HPDE6-E6E7 (cell line): ENCODE results near the gene EFCAB8.

Source experiments
- DNase-seq: peaks from one replicate; pipeline ENCODE4 v3.0.0; 2011; ENCODE audit warnings: missing footprints; ENCODE audit errors: extremely low spot score

EFCAB8 gene

DNA sequence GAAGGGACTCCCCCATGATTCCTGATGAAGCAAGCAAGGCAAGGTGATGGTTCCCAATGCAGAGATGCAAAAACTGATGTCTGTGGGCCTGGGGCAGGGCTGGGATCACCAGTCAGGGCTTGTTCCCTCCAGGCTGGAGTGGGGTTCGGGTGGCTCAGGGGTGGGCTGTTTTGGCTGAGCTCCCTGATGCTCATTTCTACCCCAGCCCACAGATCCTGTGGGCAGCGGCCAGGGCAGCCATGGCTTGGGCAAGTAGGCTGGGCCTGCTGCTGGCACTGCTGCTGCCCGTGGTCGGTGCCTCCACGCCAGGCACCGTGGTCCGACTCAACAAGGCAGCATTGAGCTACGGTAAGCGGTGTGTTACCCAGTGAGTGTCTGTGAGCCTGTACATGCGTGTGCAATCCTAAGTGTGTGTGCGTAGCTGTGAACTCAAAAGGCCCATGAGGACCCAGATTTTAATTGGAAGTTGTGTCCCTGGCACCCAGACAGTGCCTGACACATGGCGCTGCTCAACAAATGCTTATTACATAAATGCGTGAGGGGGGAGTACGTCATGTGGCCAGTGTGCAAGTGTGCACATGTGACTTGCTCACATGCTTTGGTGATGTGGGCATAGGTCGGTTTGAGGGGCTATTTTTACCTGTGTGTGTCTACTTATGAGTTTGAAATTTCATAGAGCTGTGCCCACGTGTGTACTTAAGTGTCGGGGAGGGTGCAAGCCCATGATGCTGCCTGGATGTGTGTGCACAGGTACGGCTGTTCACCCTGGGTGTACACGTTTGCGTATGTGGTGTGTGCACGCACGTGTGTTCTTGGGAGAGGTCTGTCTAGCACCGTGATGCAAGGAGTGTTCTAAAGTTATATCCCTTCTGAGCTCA lies 149.9 kb downstream of the EFCAB8 start:
- DNase-seq: no peak

DNA sequence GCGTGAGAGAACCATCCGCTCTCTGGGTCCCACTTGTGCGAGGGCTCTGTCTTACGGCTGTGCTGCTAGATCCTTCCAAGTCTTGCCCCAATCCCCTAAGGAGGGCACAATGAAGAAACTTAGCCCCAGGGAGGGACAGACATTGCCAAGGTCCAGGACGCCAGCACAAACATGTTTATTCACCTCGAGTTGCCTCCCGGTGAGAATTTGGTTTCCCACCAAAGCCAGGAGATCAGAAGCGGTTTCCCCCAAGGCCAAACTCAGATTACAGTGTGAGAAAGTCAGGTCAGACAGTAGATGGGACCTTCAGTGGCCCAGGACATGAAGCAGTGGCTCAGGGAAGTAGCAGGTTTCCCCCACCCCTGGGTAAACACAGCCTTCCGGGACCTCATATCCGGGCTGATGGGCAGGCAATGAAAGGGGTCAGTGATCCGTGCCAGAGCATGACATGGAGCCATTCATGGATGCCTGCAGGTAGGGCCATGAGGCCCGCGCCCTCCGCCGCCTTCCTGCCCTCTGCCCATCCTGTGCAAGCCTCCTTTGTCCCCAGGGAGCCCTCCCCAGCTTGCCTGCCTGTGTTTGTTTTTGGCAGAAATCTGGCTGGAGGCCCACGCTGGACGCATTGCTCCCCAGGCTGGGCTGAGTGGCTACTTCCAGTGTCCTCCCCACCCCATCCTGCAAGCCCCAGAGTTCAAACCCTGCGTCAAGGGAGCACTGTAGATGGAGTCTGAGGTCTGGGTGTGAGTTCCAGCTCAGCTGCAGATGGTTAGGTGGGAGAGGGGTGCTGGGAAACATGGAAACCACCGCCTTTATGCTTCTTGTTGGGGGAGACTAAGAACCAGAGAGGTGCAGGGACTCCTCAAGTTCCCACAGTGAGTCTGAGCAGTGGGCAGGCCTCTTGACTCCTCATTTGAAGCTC lies 150.8 kb downstream of the EFCAB8 start:
- DNase-seq: no peak

DNA sequence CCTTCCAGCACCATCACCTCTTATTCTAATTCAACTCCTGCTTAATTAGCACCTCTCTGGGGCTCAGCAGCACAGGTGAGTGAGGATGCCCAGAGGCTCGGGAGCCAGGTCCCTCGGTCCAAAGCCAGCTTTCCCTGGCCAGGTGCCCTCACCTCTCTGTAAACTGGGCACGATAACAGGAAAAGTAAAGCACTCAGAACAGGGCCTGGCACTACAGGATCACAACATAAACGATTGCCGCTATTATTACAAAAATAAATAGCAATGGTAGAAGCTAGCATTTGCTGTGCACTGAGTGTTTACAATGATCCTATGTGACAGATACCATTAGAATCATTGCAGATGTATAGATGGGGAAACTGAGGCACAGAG lies 151.4 kb downstream of the EFCAB8 start:
- DNase-seq: no peak

DNA sequence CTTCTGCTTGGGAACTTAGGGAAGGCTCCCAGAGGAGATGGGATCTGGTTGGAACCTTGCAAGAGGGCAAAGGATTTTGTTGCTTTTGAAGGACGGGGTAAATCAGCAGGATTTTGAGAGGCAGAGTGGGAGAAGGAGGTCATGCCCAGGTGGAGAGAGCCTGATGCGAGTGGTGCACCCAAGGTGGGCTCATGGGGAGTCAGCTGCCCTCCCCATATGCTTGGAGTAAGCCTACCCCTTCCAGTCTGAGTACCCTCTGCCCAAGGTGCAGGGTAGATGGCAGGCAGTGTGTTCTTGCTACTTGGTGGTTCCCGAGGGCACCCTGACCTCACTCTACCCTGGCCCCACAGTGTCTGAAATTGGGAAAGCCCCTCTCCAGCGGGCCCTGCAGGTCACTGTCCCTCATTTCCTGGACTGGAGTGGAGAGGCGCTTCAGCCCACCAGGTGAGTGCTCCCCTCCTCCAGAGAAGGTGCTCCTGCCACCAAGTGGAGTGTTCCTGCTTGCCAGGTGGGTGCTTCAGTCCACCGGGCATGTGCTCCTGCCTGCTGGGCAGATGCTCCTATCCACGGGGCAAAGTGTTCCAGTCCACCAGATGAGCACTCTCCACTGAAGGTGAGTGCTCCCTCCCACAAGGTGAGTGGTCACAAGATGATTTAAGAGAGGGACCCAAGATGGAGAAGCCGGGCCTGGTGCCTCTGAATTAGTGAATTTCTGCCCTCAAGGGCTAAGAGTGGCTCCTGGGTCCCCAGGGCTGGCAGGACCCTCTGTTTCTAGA lies 152.1 kb downstream of the EFCAB8 start:
- no peak for DNase-seq
